Measurements from ENCODE around the gene CDH8.

CDH8 gene

GRCh38 chr16:62041401-62041800, 5.2 kb upstream of the CDH8 start:
- Histone ChIP-seq H3K9me2 (replicated peaks; ENCODE audit: control insufficient read depth, low read length) (no peaks in the 10 kb centered on the region), H3K9me3 (ENCODE audit: control insufficient read depth, insufficient read depth, low read length) (no peaks in the 10 kb centered on the region), H3K36me3 (ENCODE audit: control insufficient read depth, low read length) (no peaks in the 10 kb centered on the region), H3K27ac (ENCODE audit: low read depth, low read length) (no peak overlapping the region), H3K4me1 (ENCODE audit: control insufficient read depth, low read length) (no peaks in the 10 kb centered on the region), H3K4me3 (ENCODE audit: low read length) (no peak overlapping the region), H3K27me3 (ENCODE audit: control insufficient read depth, low read length) (no peaks in the 10 kb centered on the region), H3F3A (ENCODE audit: control insufficient read depth, insufficient read depth) (no peaks in the 10 kb centered on the region), H3K4me2 (ENCODE audit: low read length) (no peak overlapping the region), H3K79me2 (ENCODE audit: control insufficient read depth, low read length) (no peaks in the 10 kb centered on the region), H4K20me1 (ENCODE audit: control insufficient read depth, insufficient read depth, low read depth, low read length) (no peaks in the 10 kb centered on the region)
- TF ChIP-seq, protein P1, sequence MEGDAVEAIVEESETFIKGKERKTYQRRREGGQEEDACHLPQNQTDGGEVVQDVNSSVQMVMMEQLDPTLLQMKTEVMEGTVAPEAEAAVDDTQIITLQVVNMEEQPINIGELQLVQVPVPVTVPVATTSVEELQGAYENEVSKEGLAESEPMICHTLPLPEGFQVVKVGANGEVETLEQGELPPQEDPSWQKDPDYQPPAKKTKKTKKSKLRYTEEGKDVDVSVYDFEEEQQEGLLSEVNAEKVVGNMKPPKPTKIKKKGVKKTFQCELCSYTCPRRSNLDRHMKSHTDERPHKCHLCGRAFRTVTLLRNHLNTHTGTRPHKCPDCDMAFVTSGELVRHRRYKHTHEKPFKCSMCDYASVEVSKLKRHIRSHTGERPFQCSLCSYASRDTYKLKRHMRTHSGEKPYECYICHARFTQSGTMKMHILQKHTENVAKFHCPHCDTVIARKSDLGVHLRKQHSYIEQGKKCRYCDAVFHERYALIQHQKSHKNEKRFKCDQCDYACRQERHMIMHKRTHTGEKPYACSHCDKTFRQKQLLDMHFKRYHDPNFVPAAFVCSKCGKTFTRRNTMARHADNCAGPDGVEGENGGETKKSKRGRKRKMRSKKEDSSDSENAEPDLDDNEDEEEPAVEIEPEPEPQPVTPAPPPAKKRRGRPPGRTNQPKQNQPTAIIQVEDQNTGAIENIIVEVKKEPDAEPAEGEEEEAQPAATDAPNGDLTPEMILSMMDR (IDR thresholded peaks at IDR 0.05; ENCODE audit: low read depth, low read length, poor library complexity, severe bottlenecking), result peak; percentile 17
- TF ChIP-seq EZH2phosphoT487 (IDR thresholded peaks at IDR 0.05; ENCODE audit: borderline replicate concordance, low read length), result no peak

DNA sequence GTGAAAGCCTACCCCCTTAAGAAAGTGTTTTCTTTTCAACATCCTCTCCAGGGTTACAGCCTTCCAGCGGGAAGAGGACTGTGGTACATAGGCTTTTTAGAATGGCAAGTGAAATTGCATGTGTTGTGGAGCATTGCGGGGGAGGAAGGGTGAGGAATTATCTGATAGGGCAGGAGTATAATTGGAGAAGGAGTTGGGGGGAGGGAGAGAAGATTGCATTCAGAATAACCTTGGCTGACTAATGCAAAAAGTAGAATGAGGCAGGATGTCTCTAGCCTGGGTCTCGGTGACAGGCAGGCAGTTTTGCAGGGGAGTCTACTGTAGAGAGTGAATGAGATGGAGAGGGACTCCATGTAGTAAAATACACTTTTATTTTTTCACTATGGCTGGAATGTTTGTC, 2.4 kb upstream of the CDH8 start:
- H3K27me3 ChIP-seq (ENCODE audit: control insufficient read depth, low read length), result no peaks in the 10 kb centered on the region
- H3K36me3 ChIP-seq (ENCODE audit: control insufficient read depth, low read length), result no peaks in the 10 kb centered on the region
- no peak overlapping the region for H3K4me2 ChIP-seq (ENCODE audit: low read length)
- H3K4me1 ChIP-seq (ENCODE audit: control insufficient read depth, low read length), result no peaks in the 10 kb centered on the region
- no peaks in the 10 kb centered on the region for H3K9me2 ChIP-seq (replicated peaks; ENCODE audit: control insufficient read depth, low read length)
- H3K9me3 ChIP-seq (ENCODE audit: control insufficient read depth, insufficient read depth, low read length), result no peaks in the 10 kb centered on the region; the same call in 1 of the 2 replicates
- H3K27ac ChIP-seq (ENCODE audit: low read depth, low read length), result no peak overlapping the region
- no peaks in the 10 kb centered on the region for H3K79me2 ChIP-seq (ENCODE audit: control insufficient read depth, low read length)
- no peaks in the 10 kb centered on the region for H3F3A ChIP-seq (ENCODE audit: control insufficient read depth, insufficient read depth)
- TF ChIP-seq EZH2phosphoT487 (IDR thresholded peaks at IDR 0.05; ENCODE audit: borderline replicate concordance, low read length), result no peak
- TF ChIP-seq, protein P1 (IDR thresholded peaks at IDR 0.05; ENCODE audit: low read depth, low read length, poor library complexity, severe bottlenecking), result no peak
- H4K20me1 ChIP-seq (ENCODE audit: control insufficient read depth, insufficient read depth, low read depth, low read length), result no peaks in the 10 kb centered on the region
- no peak overlapping the region for H3K4me3 ChIP-seq (ENCODE audit: low read length)

DNA sequence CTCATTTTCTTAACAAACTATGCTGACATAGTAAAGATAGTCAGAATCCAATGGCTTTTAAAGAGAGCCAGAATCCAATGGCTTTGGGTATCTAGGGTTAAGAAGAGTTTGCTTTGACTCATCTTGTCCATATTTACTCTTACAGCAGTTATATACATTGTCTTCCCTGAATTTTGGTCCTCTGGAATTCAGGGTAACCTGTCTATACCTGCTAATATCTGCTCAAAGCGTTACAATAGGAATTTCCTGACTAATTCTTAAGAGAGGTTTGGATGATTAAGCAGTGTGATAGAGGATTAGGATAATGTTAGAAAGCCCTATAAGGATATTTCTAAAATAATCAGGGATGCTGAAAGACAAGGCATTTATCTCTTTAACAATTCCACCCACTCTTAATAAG, 2.0 kb upstream of the CDH8 start:
- Histone ChIP-seq H3F3A (ENCODE audit: control insufficient read depth, insufficient read depth) (no peaks in the 10 kb centered on the region), H3K79me2 (ENCODE audit: control insufficient read depth, low read length) (no peaks in the 10 kb centered on the region), H3K4me2 (ENCODE audit: low read length) (no peak overlapping the region), H3K27ac (ENCODE audit: low read depth, low read length) (no peak overlapping the region), H3K27me3 (ENCODE audit: control insufficient read depth, low read length) (no peaks in the 10 kb centered on the region), H3K9me2 (replicated peaks; ENCODE audit: control insufficient read depth, low read length) (no peaks in the 10 kb centered on the region), H3K9me3 (ENCODE audit: control insufficient read depth, insufficient read depth, low read length) (no peaks in the 10 kb centered on the region; the same call in 1 of the 2 replicates), H3K4me3 (ENCODE audit: low read length) (no peak overlapping the region), H4K20me1 (ENCODE audit: control insufficient read depth, insufficient read depth, low read depth, low read length) (no peaks in the 10 kb centered on the region), H3K36me3 (ENCODE audit: control insufficient read depth, low read length) (no peaks in the 10 kb centered on the region), H3K4me1 (ENCODE audit: control insufficient read depth, low read length) (no peaks in the 10 kb centered on the region)
- no peak for TF ChIP-seq EZH2phosphoT487 (IDR thresholded peaks at IDR 0.05; ENCODE audit: borderline replicate concordance, low read length)
- TF ChIP-seq, protein P1 (IDR thresholded peaks at IDR 0.05; ENCODE audit: low read depth, low read length, poor library complexity, severe bottlenecking), result no peak

DNA sequence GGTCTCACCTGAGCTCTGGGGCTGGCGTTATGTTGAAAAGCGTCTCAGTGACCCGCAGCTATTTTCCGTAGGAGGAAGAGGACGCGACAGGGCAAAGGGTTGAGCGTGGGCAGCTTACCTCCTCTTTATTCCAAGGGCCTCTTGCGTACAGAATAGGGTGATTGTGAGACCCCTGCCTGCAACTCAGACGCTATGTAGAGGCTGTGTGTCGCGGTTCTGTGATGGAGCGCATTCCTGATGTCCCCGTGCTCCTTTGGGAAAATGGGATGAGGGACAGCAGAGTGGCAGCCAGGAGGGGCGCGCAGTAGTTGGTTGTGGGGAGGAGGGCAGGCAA, 531 bp upstream of the CDH8 start:
- H3K4me1 ChIP-seq (ENCODE audit: control insufficient read depth, low read length), result no peaks in the 10 kb centered on the region
- H3K4me2 ChIP-seq (ENCODE audit: low read length), result no peak overlapping the region
- H3K4me3 ChIP-seq (ENCODE audit: low read length), result no peak overlapping the region
- H3K36me3 ChIP-seq (ENCODE audit: control insufficient read depth, low read length), result no peaks in the 10 kb centered on the region
- H3K9me3 ChIP-seq (ENCODE audit: control insufficient read depth, insufficient read depth, low read length), result no peaks in the 10 kb centered on the region; the same call in 1 of the 2 replicates
- H3K27me3 ChIP-seq (ENCODE audit: control insufficient read depth, low read length), result no peaks in the 10 kb centered on the region
- no peaks in the 10 kb centered on the region for H4K20me1 ChIP-seq (ENCODE audit: control insufficient read depth, insufficient read depth, low read depth, low read length)
- TF ChIP-seq, protein P1 (IDR thresholded peaks at IDR 0.05; ENCODE audit: low read depth, low read length, poor library complexity, severe bottlenecking), result no peak
- TF ChIP-seq EZH2phosphoT487 (IDR thresholded peaks at IDR 0.05; ENCODE audit: borderline replicate concordance, low read length), result no peak
- no peaks in the 10 kb centered on the region for H3K9me2 ChIP-seq (replicated peaks; ENCODE audit: control insufficient read depth, low read length)
- no peak overlapping the region for H3K27ac ChIP-seq (ENCODE audit: low read depth, low read length)
- no peaks in the 10 kb centered on the region for H3K79me2 ChIP-seq (ENCODE audit: control insufficient read depth, low read length)
- no peaks in the 10 kb centered on the region for H3F3A ChIP-seq (ENCODE audit: control insufficient read depth, insufficient read depth)

All from DOHH2 (cell line).